ENCODE data around the gene SCML1.
A peak's percentile ranks its signal among the peaks of the same experiment; 100 is the strongest.

The SCML1 gene

DNA sequence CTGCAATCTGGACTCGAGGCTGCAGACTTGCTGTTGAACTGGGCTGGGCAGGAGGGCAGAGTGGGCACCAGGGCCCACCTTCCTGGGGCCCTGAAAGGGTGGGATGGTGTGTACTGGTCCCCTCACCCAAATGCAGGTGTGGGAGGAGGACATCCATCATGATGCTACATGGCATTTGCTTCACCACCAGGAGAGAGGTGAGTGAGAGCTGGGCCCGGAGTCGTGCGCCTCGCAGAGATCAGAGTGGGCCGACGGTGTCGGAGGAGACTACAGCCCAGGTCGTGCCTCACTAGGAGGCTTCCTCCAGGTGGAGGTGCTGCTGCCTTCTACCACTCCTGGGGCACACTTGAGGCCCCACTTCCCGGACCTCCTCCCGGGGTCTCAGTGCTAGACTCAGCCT lies 50.3 kb downstream of the SCML1 start:
- TF ChIP-seq EZH2phosphoT487 (IDR thresholded peaks at IDR 0.05; ENCODE audit: borderline replicate concordance, low read length) (no peak), CTCF (IDR thresholded peaks at IDR 0.05; ENCODE audit: low read depth, low read length, poor library complexity, severe bottlenecking) (no peak)

DNA sequence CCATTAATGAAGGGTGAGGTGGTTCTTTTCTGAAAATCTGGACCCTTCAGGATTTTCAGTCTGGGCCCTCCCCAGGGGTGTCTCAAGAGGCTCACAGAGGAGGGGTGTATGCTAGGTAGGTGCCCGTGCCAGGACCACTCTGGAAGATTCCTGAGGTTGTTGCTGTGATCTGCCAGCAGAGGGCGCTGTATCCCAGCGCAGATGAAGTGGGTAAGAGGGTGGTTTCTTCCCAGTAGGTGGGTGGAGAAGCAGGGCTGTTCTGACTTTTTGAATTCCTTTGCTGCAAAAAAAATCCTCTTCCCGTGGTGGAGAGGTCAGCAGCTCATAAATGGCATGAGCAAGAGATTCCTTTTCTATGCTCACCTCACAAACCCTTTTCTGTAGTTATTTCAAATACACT lies 51.1 kb downstream of the SCML1 start:
- no peak overlapping the region for H3K4me3 ChIP-seq (ENCODE audit: low read length)
- H3K27ac ChIP-seq (ENCODE audit: low read depth, low read length), result no peak overlapping the region
- no peaks in the 10 kb centered on the region for H3K79me2 ChIP-seq (ENCODE audit: control insufficient read depth, low read length)
- no peaks in the 10 kb centered on the region for H3K27me3 ChIP-seq (ENCODE audit: control insufficient read depth, low read length)
- H3F3A ChIP-seq (ENCODE audit: control insufficient read depth, insufficient read depth), result no peaks in the 10 kb centered on the region
- H4K20me1 ChIP-seq (ENCODE audit: control insufficient read depth, insufficient read depth, low read depth, low read length), result no peaks in the 10 kb centered on the region
- no peaks in the 10 kb centered on the region for H3K4me1 ChIP-seq (ENCODE audit: control insufficient read depth, low read length)
- TF ChIP-seq CTCF (IDR thresholded peaks at IDR 0.05; ENCODE audit: low read depth, low read length, poor library complexity, severe bottlenecking) (peak; percentile 71), EZH2phosphoT487 (IDR thresholded peaks at IDR 0.05; ENCODE audit: borderline replicate concordance, low read length) (no peak)
- H3K36me3 ChIP-seq (ENCODE audit: control insufficient read depth, low read length), result no peaks in the 10 kb centered on the region
- H3K4me2 ChIP-seq (ENCODE audit: low read length), result no peak overlapping the region
- H3K9me2 ChIP-seq (replicated peaks; ENCODE audit: control insufficient read depth, low read length), result no peaks in the 10 kb centered on the region
- no peaks in the 10 kb centered on the region for H3K9me3 ChIP-seq (ENCODE audit: control insufficient read depth, insufficient read depth, low read length)

More for the DNA sequence above, 50.3 kb downstream of the SCML1 start:
- Histone ChIP-seq H3K36me3 (ENCODE audit: control insufficient read depth, low read length) (no peaks in the 10 kb centered on the region), H3K4me2 (ENCODE audit: low read length) (no peak overlapping the region), H3K9me2 (replicated peaks; ENCODE audit: control insufficient read depth, low read length) (no peaks in the 10 kb centered on the region), H3K4me3 (ENCODE audit: low read length) (no peak overlapping the region), H4K20me1 (ENCODE audit: control insufficient read depth, insufficient read depth, low read depth, low read length) (no peaks in the 10 kb centered on the region), H3K4me1 (ENCODE audit: control insufficient read depth, low read length) (no peaks in the 10 kb centered on the region), H3K79me2 (ENCODE audit: control insufficient read depth, low read length) (no peaks in the 10 kb centered on the region), H3K27me3 (ENCODE audit: control insufficient read depth, low read length) (no peaks in the 10 kb centered on the region), H3F3A (ENCODE audit: control insufficient read depth, insufficient read depth) (no peaks in the 10 kb centered on the region), H3K27ac (ENCODE audit: low read depth, low read length) (no peak overlapping the region), H3K9me3 (ENCODE audit: control insufficient read depth, insufficient read depth, low read length) (no peaks in the 10 kb centered on the region)

GRCh38 chrX:17788956-17789562 lies 51.8 kb downstream of the SCML1 start:
- Histone ChIP-seq H3K9me3 (ENCODE audit: control insufficient read depth, insufficient read depth, low read length) (no peaks in the 10 kb centered on the region), H3K9me2 (replicated peaks; ENCODE audit: control insufficient read depth, low read length) (no peaks in the 10 kb centered on the region), H3K36me3 (ENCODE audit: control insufficient read depth, low read length) (no peaks in the 10 kb centered on the region), H3K27ac (ENCODE audit: low read depth, low read length) (no peak overlapping the region), H3K4me2 (ENCODE audit: low read length) (no peak overlapping the region), H3K4me1 (ENCODE audit: control insufficient read depth, low read length) (no peaks in the 10 kb centered on the region), H3K79me2 (ENCODE audit: control insufficient read depth, low read length) (no peaks in the 10 kb centered on the region), H3K4me3 (ENCODE audit: low read length) (no peak overlapping the region), H4K20me1 (ENCODE audit: control insufficient read depth, insufficient read depth, low read depth, low read length) (no peaks in the 10 kb centered on the region), H3K27me3 (ENCODE audit: control insufficient read depth, low read length) (no peaks in the 10 kb centered on the region), H3F3A (ENCODE audit: control insufficient read depth, insufficient read depth) (no peaks in the 10 kb centered on the region)
- no peak for TF ChIP-seq EZH2phosphoT487 (IDR thresholded peaks at IDR 0.05; ENCODE audit: borderline replicate concordance, low read length)

GRCh38 chrX:17792826-17793225 lies 55.5 kb downstream of the SCML1 start:
- TF ChIP-seq EZH2phosphoT487 (IDR thresholded peaks at IDR 0.05; ENCODE audit: borderline replicate concordance, low read length), result no peak
- TF ChIP-seq CTCF (IDR thresholded peaks at IDR 0.05; ENCODE audit: low read depth, low read length, poor library complexity, severe bottlenecking), result no peak
- H3K27ac ChIP-seq (ENCODE audit: low read depth, low read length), result no peak overlapping the region

More at GRCh38 chrX:17792826-17793225, 55.5 kb downstream of the SCML1 start:
- Histone ChIP-seq H3K36me3 (ENCODE audit: control insufficient read depth, low read length) (no peaks in the 10 kb centered on the region), H3K9me2 (replicated peaks; ENCODE audit: control insufficient read depth, low read length) (no peaks in the 10 kb centered on the region), H3K9me3 (ENCODE audit: control insufficient read depth, insufficient read depth, low read length) (no peaks in the 10 kb centered on the region), H3K4me3 (ENCODE audit: low read length) (no peak overlapping the region), H4K20me1 (ENCODE audit: control insufficient read depth, insufficient read depth, low read depth, low read length) (no peaks in the 10 kb centered on the region), H3F3A (ENCODE audit: control insufficient read depth, insufficient read depth) (no peaks in the 10 kb centered on the region), H3K27me3 (ENCODE audit: control insufficient read depth, low read length) (no peaks in the 10 kb centered on the region), H3K4me1 (ENCODE audit: control insufficient read depth, low read length) (no peaks in the 10 kb centered on the region), H3K4me2 (ENCODE audit: low read length) (no peak overlapping the region), H3K79me2 (ENCODE audit: control insufficient read depth, low read length) (no peaks in the 10 kb centered on the region)
